COLO668 (cell line): Measurements from ENCODE around the gene MINDY4.
"Not testable (repeated sequence)": the region's sequence is repeated elsewhere in the genome, so short reads cannot be mapped to it uniquely, and the experiment has no call there.

Experiments
- DNase-seq: peaks from one replicate; lab custom pipeline; 2025; ENCODE audit not compliant: unreplicated experiment; lab: John Stamatoyannopoulos, UW

Gene MINDY4

DNA sequence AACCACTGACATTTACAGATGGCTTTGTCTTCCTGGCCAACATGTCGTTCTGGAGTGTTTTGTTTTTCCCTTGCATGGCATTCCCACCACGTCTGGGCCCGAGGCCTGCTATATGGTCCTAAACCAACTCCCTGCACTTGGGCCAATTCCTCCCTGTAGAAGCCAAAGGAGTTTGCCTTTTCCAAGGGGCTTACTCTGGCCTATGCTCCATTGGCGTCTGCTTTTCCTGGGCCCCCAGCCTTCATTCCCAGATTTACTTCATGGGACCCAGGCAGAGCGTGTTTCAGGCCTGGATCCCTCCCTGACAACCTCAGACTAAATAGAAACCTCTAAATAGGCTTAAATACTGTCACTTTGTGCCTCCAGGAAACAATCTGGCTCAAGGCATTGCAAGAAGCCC, 60.7 kb downstream of the MINDY4 start:
- DNase-seq = no peak

DNA sequence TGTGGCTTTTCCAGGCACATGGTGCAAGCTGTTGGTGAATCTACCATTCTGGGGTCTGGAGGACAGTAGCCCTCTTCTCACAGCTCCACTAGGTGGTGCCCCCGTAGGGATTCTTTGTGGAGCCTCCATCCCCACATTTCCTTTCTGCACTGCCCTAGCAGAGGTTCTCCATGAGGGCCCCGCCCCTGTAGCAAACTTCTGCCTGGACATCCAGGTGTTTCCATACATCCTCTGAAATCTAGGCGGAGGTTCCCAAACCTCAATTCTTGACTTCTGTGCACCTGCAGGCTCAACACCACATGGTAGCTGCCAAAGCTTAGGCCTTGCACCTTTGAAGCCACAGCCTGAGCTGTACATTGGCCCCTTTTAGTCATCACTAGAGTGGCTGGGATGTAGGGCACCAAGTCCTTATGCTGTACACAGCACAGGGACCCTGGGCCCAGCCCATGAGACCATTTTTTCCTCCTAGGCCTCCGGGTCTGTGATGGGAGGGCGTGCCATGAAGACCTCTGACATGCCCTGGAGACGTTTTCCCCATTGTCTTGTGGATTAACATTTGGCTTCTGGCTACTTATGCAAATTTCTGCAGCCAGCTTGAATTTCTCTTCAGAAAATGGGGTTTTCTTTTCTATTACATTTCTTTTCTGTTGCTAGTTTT, 62.9 kb downstream of the MINDY4 start:
- not testable (repeated sequence) for DNase-seq

DNA sequence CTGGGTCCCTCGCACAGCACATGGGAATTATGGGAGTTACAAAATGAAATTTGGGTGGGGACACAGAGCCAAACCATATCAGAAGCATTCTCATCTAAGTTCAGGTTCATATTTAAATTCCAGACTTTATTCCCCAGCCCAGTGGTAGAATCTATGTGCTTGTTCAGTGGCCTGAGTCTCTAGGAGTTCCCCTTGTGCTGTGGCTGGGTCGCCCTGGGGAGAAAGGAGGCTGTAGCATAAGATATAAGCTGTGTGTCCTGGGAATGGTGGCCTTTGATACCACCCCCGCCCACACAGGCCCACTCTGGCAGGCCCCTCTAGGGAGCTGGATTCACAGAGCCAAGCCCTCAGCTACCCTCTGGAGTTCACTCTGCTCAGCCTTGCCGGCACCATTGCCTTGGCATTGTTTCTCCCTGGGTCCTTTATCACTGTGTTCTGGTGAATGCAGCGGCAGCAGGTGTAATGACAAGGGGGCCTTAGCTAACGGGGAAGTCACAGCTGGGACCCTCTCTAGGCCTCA, 64.2 kb downstream of the MINDY4 start:
- no peak for DNase-seq

DNA sequence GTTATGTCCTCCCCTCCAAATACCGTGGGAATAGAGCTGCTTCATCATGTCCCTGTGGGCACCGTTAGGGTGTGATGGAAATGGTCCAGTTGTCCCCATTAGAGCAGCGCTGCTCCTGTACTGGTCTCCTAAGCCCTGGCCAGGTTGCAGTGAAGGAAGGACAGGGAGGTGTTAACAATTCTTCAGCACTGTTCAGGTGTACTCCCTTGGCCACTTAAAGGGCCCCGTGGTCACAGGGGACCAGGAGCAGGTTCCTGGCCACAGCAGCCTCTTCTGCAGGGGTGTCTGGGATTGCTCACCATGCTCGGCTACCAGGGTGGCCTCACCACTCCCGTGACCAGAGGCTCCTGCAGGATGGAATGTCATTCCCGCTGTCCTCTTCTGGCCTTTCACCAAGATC, 65.8 kb downstream of the MINDY4 start:
- DNase-seq = no peak

DNA sequence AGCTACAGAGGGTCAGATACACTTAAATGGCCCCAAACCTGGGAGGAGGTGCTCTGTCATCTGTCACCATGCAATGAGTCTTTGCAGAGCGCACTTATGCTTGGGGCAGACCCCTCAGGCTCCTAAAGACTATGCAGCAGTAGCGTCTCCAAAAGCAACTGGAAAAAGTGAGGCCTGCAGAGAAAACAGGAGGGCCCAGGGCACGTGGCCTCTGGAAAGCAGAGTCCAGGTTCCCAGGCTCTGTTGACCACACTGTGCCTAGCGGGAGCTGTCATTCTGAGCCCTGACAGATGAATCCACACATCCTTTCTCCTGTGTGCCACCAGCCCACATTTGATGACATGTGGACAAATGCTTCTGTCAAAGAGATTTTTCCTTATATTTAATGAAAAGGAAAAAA, 66.4 kb downstream of the MINDY4 start:
- DNase-seq = no peak

DNA sequence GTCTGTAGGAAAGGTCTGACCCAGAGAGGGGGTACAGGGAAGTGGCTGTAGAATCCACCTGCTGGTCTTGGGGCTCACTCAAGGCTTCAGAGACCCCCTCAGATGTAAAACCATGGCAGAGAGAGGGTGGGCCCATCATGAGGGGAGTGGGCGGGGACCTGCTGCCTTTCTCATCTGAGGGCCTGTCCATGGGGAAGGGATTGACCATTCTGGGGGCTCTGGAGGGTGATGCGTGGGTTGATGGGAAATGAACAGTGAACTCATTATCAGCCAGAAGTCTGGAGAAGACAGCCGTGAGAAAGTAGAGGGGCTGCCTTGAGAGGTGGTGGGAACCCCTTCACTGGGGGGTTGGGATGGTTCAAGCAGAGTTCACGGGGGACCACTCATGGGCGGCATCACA, 66.8 kb downstream of the MINDY4 start:
- no peak for DNase-seq

DNA sequence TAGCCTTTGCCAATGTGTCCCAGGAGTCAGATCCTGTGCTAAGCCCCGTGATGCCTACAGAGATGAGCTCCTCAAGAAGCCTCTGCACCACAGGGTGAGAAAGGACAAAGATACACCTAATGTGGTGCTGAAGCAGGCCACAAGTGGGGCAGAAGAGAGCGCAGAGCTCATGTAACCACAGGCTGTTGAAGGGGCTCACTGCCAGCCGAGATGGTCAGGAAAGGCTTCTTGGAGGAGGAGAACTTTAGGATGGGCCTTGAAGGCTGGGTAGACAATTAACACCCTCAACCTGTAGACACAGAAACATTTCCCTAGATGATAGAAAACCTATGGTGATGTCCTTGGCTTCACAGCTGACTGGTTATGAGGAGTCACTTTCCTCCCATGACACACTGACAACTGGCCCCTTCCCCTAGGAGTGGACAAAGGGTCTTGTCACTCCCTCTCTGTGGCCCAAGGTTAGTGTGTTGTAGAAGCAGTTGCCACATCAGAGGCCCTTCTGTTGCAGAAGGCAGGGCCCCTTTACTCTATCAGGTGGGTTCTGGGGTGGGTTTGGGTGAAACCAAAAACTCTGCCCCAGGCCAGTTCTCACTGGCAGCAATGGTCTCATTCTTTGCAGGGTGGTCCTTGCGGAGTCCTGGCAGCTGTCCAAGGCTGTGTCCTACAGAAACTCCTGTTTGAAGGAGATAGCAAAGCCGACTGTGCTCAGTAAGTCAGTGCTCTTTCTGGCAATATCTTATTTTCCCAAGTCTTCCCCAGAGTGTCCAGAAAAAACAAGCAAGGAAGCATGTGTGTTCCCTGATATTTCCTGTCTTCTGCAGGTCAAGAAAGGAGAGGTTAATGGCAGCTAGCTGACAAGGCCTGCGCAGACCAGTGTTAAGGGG, 69.2 kb downstream of the MINDY4 start:
- DNase-seq = no peak

DNA sequence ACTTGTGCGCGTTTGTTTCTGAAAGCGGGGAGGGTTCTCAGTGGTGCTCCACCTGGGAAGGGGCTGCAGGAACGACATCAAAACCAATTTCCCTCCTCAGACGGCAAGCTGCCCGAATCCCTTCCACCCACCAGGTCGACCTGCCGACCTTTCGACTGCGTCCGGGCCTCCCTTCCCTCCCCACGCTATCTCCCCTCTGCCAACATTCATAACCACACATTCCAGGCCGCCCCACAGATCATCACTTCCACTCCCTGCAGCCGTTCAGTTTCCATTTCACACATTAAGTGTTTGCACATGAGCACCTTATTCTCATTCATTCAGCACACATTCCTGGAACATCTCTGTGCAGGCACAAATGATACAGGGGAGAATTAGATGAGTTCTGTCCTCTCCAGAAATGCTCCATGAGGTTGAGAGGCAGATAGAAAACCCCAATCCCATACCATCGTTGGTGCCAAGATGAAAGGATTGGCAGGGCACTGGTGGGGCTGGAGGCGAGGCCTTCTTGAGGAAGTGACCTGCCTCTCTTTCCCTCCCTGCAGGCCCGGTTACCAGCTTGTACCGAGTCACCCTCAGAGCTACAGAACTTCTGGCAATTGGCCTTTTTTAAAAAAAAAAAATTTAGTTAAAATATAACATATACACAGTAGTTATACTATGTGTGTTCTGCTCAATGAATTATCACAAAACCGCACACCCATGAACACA, 70.0 kb downstream of the MINDY4 start:
- no peak for DNase-seq

DNA sequence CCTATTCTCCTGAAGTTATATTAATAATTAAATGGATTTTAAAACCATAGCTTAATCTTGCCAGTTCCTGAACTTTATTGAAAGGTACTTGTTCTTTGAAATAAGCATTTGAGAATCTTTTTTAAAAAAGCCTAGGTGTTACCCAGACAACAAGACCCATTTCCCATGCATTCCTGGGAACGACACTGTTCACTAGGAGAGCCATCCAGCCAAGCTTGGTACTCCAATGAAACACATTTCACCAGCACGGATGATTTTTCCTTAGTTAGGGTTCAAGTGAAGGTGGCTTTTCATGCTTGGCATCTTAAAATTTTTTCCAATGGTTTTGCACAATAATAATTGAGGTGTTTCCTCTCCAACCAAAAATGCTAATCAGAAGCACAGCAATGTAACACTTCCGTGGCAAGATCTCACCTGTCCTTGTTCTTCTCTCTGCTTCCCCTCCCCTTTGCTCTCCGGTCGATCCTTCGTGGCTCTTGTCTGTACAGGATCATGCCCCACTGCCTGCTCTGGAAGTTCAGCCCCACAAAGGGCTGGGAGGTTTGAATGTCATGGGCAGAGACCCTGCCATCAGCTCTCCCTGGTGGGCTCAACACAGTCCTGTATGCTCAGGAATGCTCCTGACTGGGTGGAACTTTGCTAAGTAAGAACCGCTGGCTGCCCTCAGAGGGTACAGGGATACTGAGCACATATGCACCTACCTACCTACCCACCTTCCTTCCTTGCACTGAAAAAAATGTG, 70.8 kb downstream of the MINDY4 start:
- DNase-seq = no peak

DNA sequence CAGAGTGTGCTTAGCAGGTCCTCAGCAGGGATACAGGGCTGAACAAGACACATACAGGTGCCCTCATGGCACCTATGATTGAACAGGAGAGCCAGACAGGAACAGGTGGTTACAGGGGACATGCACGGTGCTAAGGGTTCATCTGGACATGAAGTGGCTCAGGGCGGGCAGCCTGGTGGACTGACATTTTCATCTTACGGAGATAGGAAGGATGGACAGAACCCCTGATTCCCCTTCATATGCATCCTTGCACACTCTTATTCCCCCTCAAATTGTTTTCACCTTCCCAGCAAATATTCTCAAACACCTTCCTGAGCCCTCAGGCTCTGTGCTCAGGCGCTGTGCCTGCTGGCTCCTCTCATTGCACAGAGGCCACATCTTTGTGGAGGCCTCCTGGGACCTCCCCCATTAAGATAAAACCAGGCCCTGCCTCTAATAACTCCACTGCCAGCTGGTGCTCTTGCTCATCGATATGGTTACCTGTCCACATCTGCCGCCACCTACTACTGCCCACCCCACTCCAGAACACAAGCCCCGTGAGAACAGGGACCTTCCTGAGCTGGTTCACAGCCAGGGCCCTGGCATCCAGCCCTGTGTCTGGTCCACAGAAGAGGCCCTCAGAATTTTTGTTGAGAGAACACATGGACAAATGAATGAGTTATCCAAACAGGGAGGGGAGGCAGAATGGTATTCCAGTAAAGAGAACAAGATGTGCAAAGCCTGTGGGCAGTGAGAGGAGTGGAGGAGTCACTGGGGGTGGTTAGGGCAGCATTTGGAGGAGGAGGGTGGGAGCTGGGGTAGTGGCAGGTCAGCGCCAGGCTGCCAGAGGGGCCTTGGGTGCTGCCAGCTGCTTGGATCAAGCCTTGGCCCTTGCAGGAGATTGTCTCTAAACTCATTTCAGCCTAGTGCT, 71.6 kb downstream of the MINDY4 start:
- no peak for DNase-seq

DNA sequence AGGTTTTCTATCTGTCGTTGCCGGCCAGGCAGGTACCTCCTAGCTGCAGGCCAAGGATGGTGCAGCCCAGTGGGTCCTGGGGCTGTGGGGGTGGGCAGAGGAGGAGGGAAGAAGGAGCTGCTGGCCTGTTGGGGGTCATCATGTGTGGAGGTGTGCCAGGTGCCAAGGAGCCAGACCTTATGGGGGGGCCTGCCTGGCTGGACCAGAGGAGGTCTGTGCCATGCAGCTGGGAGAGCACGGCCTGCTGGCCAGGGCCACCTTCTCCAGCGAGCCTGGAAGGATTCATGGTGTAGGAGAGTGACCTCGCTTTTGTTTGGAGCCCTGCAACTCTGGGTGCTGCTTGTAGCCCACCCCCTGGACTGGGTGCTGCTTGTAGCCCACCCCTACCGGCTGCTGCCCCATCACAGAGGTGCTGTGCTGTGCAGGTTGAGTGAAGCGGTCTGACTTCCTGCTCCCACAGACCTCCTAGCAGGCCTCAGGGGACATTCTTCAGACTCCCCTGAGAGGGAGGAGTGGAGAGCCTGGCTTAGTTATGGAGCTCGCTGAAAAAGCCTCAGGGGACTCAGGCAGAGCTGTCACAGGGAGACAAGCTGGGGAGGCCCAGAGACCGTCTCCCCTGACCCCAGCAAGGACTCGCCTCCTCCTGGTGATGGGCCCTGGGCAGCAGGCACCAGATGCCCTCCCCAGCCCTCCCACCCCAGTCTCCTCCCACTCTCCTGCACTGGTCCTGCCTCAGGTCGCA, 72.7 kb downstream of the MINDY4 start:
- DNase-seq = no peak

DNA sequence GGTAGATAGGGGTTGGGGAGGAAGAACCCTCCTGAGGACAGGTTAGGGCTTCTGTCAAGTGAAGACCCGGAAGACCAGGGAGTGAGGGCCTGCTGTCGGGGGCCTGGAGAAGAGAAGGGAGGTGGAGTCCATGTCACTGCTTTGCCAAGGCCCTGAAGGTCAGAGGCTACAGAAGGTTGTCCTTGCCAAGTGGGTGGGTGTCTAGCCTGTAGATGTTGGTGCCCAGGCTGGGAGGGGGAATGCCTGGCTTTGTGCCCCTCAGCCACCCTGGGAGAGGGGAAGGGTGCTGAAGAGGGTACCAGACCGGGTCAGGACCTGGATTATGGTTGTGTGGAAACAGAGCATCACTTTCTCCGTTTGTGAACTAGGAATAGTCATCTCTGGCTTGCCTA, 73.3 kb downstream of the MINDY4 start:
- no peak for DNase-seq

DNA sequence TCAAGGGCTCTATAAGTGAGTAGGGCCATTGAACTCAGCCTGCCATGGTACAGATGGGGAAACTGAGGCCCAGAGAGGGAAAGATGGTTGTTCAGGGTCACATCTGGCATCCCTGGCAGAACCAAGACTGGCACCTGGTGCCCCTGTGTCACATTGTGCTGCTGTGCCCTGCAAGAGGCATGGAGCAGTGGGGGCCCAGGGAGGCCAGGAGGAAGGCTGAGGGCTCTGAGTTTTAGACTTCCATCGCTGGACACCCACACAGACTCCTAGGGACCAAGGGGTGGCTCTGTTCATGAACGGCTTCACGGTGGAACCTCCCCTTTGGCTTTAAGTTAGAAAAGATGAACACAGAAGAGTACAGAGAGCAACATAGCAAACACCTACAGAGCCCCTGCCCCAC, 73.7 kb downstream of the MINDY4 start:
- no peak for DNase-seq

DNA sequence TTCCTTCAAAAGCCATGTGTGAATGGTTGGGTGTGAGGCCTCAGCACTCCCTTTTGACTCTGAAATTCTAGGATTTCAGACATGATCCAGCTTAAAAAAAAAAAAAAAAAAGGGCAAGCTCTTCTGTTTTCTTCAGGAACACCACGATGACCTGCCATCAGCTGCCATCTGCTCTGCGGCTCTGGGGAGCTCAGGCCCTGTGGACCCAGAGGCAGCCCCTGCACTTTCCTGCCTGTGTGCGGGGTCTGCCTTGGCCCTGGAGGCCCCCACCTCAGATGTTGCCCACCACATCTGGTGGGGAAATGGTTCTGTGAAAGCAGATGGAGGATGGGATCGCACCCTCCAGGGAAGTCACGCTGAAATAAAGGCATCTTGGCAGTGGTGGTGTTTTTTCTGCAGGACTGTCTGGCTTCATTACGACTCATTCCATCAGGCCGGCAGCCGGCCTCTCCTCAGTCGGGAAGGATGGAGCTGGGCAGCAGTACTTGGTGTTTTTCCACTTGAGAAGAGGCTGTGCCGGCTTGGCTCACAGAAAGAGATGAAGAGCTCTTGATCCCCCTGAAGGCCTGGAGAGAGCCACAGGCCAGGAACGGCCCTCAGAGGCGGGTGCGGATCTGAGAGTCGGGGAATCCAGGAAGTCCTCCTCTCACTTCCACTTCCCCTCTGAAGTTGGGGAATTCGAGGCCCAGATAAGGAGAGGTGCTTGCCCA, 74.4 kb downstream of the MINDY4 start:
- no peak for DNase-seq

DNA sequence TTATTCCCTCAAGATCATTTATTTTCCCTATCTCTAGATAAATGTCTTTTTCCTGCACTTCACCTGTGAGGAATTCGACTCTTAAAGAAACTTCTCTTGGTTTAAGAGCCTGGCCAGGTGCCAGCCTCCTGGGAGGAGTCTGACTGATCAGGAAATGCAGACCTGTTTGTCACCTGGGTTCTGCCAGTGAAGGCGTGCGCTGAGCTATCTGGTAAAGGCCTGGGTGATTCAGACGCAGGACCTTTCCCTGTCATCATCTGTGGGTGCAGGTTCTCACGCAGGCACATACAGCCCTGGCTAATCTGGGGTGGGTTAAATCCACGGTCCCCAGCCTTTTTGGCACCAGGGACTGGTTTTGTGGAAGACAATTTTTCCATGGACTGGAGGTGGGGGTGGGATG, 75.2 kb downstream of the MINDY4 start:
- DNase-seq = no peak

DNA sequence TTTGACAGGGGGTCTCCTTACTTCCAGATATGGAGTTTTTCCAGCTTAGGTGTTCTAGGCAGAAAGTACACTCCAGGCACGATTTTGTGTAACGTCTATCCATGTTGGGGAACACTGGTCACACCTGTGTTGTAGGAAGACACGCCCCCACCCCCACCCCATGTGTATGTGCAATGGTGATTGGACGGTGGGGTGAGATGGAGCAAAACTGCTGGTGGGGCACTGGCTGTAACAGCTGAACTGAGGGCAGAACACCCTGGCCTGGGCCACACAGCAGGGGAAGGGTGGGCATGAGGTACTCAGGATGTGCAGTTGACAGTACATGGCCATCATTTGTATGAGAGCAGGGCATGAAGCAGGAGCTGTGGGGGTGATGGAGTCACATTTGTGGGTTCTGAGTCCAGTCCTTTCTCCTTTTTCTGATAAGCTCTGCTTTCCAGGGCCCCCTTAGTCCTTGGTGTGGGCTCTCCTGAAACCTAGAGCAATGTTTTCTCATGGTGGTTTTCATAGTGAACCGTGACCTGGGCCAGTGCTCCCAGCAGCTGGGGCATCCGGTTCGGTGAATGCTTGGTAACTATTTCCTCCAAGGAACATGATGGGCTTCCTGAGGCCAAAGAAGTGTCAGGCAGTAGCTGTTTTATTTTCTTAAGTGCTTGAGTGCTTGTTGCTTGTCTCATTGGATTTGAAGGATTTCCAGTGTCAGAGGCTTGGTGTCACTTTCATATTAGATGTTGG, 77.1 kb downstream of the MINDY4 start:
- no peak for DNase-seq

DNA sequence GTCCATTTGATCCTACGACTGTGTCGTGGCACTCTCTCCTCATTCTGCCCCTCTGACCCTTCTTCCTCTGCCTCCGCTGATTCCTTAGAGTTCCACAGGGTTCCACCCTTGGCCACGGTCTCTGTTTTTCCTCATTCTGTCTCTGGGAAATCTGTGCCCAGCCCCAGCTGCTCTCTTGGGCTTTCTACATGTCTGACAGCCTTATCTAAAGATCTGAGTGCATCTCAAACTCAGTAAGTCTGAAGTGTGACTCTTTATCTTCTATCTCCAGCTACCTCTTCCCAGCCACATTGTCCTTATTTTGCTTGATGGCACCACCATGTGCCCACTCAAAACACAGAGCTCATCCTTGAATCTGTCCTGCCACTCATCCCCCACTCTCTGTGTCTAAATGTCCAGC, 78.3 kb downstream of the MINDY4 start:
- DNase-seq = no peak

DNA sequence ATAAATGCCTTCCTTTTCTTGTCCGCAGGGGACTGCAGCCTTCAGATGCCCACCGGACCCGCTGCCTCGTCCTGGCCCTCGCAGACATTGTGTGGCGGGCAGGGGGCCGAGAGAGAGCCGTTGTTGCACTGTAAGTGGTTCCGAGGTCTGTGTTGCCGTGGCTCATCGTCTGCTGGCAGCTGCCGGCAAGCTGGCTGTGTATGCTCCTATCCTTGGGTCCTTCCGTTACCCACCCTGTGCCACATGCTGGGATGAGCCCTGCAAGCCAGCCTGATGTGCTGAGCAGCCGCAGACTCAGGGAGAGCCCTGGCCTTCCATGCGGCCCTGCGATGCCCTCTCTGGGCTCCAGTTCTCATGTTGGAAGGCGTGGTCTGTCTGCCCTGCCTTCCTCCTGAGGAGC, 79.2 kb downstream of the MINDY4 start:
- DNase-seq = no peak
